Fibroblast of pulmonary artery (primary cell): ENCODE data around the gene SFN.
"Not testable (repeated sequence)": the region's sequence is repeated elsewhere in the genome, so short reads cannot be mapped to it uniquely, and the experiment has no call there.

Experiments
- DNase-seq: peaks from one replicate; pipeline ENCODE4 v3.0.0-alpha.2; 2010; ENCODE audit warnings: low read depth
- H3K4me3 ChIP-seq: replicated peaks from 2 replicates; pipeline ENCODE4 v1.5.1; 2011; ENCODE audit warnings: low read depth, mild to moderate bottlenecking, control low read depth, low read length, moderate library complexity
- CTCF ChIP-seq: IDR thresholded peaks from 2 replicates; pipeline ENCODE4 v1.5.1; 2011; ENCODE audit warnings: mild to moderate bottlenecking, control low read depth, low read length, inconsistent platforms; ENCODE audit errors: missing control alignments

Gene SFN

GRCh38 chr1:26839779-26840178 is 23.2 kb upstream of the SFN start:
- DNase-seq = no peak
- H3K4me3 ChIP-seq = no peak overlapping the region
- TF ChIP-seq CTCF = no peak

- H3K4me3 ChIP-seq = no peak overlapping the region
- TF ChIP-seq CTCF = no peak
- no peak for DNase-seq
Observed at GRCh38 chr1:26844424-26845196, 18.3 kb upstream of the SFN start.

- H3K4me3 ChIP-seq, DNase-seq: not testable (repeated sequence)
Observed at GRCh38 chr1:26847826-26848225, 15.1 kb upstream of the SFN start.

GRCh38 chr1:26848499-26848898 is 14.4 kb upstream of the SFN start:
- DNase-seq = no peak
- TF ChIP-seq CTCF = no peak
- H3K4me3 ChIP-seq = no peak overlapping the region

GRCh38 chr1:26848941-26849774 is 13.8 kb upstream of the SFN start:
- peak; percentile 71 for DNase-seq
- no peak for TF ChIP-seq CTCF
- H3K4me3 ChIP-seq = no peak overlapping the region

- no peak overlapping the region for H3K4me3 ChIP-seq
- DNase-seq = no peak
- peak; percentile 12 for TF ChIP-seq CTCF
Observed at GRCh38 chr1:26851106-26851684, 11.8 kb upstream of the SFN start.

GRCh38 chr1:26852701-26853100 is 10.2 kb upstream of the SFN start:
- no peak for TF ChIP-seq CTCF
- DNase-seq = no peak
- H3K4me3 ChIP-seq = no peak overlapping the region
